Measurements from ENCODE around the gene VPS72.
"Not testable (repeated sequence)": the region's sequence is repeated elsewhere in the genome, so short reads cannot be mapped to it uniquely, and the experiment has no call there.

VPS72 gene, protein sequence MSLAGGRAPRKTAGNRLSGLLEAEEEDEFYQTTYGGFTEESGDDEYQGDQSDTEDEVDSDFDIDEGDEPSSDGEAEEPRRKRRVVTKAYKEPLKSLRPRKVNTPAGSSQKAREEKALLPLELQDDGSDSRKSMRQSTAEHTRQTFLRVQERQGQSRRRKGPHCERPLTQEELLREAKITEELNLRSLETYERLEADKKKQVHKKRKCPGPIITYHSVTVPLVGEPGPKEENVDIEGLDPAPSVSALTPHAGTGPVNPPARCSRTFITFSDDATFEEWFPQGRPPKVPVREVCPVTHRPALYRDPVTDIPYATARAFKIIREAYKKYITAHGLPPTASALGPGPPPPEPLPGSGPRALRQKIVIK

DNA sequence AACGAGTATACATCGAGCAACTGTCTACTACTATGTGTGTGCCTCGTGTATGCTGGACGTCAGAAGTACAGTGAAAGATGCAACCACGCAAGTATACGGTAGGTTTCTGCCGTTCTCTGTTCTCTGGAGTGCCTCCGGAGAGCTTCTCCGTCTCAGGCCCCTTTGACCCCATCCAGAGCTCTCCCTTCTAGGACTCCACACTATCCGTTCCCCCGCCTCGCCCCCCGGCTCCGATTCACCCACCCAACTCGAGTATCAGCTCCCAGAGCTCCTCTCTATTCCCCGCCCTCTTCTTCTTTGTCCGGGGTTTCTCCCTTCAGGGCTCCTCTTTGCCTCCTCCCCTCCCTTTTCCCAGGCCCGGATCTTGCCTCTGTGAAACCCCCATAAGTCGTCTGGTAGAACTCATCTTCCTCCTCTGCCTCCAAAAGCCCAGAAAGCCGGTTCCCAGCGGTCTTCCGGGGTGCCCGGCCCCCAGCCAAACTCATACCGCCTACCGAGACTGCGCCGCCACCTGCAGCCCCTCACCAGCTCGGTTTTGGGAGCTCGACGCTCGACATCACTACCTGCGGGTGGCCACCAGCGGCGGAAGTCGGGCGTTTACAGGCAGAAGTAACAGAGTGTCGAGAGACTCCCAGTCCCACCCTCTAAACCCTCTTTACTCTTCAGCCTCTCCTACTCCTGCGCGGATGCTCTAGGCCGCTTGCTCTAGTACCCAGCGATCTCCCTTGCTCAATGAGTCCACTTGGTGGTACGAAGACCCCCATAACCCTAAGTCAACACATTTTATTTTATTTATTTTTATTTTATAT is at the start of gene VPS72:
Gene VPS72 (minus strand): TSS at position 561 of the 809 bp plus-strand sequence. CDS start 76 bp downstream, at position 485.
- DNase-seq (ENCODE audit: low read depth in 3 of 3, low spot score in 1 of 3), result peak; percentile 53 to 68 (median 66)

DNA sequence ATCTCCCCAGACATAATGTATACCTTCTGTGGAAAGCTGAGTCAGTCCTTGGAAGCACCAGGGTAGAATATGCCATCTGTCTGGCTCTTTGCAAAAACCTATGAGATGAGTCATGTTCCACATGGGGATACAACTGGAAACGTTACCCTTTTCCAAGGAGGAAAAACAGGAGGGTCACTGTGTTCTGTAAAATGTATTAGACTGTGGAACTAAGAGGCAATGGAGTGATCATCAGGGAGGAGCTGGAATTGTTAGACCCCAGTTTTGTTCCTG is 48.4 kb upstream of the VPS72 start:
- DNase-seq (ENCODE audit: low read depth in 3 of 3, low spot score in 1 of 3), result no peak

DNA sequence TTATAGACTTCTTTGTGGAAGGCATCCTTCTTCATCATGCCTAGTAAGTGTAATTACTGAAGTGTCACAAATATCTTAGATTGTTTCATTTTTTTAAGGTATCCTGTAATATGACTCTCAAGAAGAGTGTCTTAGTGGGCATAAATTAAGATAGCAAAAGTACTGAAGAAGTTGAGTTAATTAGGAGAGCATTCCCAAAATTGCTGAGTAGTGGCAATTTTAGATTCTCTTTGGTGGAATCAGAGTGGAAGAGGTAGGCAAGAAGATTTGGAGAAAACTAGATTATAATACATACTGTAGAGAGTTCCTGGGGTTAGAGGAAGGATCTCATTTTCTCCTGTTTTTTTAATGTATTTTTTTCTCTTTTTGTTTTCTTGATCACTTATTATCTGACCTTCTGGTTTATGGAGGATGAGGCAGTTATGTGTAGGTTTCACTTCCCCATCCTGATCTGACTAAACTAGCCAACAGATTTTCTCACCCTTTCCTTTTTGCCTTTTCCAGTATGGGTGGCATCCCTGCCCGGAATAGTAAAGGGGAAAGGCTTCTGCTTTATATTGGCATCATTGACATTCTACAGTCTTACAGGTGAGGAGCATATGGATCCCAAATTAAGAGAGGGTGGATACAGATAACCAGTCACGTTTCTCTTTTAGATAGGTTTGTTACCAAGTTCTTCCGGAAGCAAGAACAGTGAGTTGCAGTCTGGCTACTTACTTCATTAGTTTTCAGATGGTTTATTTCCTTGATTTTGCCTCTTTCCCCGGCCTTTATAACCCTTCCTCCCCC is 47.9 kb upstream of the VPS72 start:
- no peak for DNase-seq (ENCODE audit: low read depth in 3 of 3, low spot score in 1 of 3)

DNA sequence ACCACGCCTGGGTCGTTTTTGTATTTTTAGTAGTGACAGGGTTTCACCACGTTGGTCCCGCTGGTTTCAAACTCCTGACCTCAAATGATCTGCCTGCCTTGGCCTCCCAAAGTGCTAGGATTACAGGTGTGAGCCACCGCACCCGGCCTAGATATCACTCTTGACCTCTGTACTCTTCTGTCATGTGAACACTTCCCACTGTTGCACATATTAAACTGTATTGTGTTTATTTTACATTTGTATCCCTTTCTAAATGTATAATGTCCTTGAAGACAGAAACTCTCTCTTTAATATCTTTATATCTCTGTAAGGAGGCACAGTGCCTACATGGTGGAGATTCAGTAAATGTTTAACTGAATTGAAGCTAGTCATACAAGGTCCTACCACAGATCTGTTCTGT is 45.2 kb upstream of the VPS72 start:
- no peak for DNase-seq (ENCODE audit: low read depth in 3 of 3, low spot score in 1 of 3)

DNA sequence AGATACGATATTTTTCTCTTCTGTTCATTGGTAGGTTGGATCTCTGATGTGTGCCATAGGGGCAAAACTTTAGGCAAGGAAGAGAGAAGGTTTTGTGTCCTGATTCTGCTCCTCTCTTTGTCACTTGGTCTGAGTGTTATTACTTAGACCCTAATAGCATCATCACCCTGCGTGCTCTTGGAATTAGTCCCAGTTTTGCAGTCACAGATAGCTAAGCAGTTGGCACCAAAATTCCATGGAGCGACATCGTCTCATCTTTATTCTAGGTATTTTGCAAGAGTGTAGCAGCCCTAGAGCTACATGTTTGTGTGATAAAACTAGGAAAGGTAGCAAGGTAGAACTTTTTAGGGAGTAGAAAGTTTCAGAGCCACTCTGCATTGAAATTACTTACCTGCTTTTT is 32.1 kb upstream of the VPS72 start:
- no peak for DNase-seq (ENCODE audit: low read depth in 3 of 3, low spot score in 1 of 3)

DNA sequence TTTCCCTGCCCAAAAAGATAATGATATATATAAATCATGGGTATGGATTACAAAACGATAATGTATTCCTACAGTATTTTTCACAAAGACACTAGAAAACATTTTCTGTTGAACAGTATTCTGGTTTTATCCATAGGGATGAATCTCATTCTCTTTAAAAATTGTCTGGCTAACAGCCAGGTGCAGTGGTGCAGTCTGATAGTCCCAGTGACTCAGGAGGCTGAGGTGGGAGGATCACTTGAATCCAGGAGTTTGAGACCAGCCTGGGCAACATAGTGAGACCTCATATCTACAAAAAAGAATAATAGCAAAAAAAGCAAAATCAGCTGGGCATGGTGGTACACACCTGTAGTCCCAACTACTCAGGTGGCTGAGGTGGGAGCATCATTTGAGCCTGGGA is 31.6 kb upstream of the VPS72 start:
- no peak for DNase-seq (ENCODE audit: low read depth in 3 of 3, low spot score in 1 of 3)

DNA sequence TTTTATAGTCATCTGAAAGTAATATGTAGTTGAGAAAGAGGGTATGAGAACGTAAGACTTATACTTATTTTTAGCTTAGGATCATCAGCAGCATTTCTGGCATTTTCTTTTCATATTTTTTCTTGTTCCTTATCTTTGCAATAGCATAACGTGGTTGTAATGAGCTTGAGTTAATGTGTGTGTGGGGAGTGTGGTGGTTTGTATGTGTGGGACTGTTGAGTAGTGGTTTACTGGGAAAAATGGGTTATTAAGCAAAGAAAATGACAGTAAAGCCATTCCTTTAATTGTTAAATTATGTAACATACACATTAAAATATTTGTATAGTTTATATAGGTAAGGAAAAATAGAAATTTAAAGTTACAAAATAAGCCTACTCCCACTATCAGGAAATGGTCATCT is 23.6 kb upstream of the VPS72 start:
- no peak for DNase-seq (ENCODE audit: low read depth in 3 of 3, low spot score in 1 of 3)

DNA sequence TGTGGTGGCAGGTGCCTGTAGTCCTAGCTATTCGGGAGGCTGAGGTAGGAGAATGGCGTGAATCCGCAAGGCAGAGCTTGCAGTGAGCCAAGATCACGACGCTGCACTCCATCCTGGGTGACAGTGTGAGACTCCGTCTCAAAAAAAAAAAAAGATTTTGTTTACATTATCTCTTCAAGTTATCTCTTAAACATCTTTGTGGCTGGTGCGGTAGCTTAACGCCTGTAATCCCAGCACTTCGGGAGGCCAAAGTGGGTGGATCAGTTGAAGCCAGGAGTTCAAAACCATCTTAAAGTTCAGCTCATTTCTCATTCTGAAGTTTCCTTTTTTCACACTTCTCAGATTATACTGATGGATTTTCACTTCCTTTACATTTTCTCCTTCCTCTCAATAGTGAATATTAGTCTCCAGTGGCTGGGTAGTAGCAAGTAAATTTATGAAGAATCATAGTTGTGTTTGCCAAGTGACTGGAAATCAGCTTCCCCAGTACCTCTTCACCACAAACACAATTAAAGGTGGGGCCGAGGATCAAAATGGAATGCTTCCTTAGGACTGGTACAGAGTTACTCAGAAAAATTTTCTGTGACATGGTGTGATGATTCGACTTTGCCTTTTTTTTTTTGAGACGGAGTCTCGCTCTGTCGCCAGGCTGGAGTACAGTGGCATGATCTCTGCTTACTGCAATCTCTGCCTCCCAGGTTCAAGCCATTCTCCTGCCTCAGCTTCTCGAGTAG is 22.1 kb upstream of the VPS72 start:
- no peak for DNase-seq (ENCODE audit: low read depth in 3 of 3, low spot score in 1 of 3)

DNA sequence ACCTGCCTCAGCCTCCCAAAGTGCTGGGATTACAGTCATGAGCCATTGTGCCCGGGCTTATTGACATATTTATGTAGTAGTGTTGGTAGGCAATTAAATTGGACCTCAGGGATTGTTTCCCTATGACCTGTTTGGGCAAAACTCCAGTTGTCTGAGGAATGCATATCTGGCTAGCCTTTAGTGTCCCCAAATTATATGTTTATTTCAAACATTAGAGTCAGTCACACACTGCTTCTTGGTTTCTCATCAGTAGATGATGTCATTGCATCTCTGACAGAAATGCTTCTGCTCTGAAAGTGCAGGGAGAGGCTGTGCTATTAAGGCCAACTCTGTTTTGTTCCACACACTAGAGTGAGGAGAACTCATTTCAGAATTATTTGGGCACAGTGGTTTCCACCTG is 20.8 kb upstream of the VPS72 start:
- DNase-seq (ENCODE audit: low read depth in 3 of 3, low spot score in 1 of 3), result no peak

DNA sequence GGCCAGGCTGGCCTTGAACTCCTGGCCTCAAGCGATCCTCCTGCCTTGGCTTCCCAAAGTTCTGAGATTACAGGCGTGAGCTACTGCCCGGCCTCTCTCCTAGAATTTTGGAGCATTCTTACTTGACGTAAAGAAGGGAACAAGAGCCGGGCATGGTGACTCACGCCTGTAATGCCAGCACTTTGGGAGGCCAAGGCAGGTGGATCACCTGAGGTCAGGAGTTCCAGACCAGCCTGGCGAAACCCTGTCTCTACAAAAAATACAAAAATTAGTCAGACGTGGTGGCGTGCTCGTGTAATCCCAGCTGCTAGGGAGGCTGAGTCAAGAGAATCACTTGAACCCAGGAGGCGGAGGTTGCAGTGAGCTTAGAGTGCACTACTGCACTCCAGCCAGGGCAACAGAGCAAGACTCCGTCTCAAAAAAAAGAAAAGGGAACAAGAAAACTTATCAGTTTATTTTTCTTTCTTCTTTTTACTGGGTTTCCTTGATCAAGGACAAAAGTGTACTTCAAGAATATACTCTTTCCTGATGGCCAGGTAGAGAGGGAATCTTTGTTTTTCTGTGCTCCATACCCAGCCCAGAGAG is 15.5 kb upstream of the VPS72 start:
- DNase-seq (ENCODE audit: low read depth in 3 of 3, low spot score in 1 of 3), result not testable (repeated sequence)

DNA sequence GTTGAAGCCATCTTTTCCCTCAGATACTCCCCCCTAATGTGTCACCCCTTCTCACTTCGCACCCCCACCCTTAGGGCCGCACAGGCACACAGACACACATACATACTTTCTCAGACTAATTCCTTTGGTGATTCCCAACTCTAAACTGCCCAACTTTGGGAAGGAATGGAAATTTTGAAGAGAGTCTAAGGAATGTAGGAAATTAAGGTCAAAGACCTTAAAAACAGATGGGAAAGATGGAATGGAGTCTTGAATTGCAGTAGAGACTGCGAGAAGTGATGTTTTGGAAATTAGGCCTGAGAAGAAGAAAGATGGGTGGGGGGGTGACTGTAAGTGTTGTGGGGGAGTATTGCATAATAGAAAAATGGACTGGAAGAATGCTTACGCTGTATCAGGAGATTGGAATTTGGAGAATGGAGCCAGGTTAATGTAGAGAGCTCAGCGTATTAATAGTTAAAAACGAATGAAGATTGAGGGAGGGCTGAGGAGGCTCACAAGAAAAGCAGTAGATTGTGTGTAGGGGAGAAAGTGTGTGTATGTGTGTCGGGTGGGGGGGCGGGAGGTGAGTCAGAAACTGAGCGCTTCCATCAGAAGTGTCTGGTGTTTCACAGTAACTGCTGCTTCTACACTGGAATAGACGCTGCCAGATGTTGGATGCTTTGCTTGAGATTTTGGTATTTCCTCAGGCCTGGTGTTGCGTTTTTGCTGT is 10.0 kb upstream of the VPS72 start:
- DNase-seq (ENCODE audit: low read depth in 3 of 3, low spot score in 1 of 3), result no peak

DNA sequence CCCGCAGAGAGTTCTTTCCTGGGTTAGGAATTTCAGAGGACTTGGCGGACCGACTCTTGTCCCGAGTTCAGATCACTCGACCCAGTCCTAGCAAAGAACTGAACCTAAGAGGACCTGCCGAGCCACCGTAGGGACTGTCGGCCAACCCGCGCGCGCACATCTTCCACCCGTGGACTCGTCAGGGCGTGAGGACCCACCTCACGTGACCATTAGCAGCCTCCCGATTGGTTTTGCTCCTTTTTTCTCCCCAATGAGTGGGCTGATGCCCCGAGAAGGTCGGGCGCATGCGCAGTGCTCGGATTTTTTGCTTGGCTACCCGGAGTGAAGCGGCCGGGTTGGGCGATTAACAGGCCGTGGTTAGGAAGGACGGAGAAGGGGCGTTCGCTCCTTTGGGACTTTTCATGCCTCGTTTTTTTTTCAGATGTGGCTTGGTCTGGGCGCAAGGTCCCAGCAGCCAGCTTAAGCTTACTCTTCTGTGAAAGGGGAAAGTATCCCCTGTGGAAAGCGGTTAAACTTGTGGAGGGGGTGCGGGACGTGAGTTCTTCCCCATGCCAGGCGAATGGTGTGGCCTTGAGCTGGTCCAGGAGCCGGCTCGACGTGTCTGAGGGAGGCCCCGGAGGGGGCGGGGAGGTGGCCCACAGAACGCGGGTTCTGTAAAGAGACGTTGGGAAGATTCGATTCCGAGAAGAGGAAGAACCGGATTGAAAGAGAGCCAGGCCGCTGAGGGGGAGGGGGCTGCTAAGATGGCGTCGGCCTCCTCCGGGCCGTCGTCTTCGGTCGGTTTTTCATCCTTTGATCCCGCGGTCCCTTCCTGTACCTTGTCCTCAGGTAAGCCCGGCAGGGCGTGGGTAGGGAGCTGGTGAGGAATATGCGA is 8.5 kb upstream of the VPS72 start, which contains the start of gene PIP5K1A:
Gene PIP5K1A (plus strand): TSS at position 299 of the 874 bp plus-strand sequence. CDS start 445 bp downstream, at position 744.
- peak; percentile 97 for DNase-seq (ENCODE audit: low read depth in 3 of 3, low spot score in 1 of 3)

DNA sequence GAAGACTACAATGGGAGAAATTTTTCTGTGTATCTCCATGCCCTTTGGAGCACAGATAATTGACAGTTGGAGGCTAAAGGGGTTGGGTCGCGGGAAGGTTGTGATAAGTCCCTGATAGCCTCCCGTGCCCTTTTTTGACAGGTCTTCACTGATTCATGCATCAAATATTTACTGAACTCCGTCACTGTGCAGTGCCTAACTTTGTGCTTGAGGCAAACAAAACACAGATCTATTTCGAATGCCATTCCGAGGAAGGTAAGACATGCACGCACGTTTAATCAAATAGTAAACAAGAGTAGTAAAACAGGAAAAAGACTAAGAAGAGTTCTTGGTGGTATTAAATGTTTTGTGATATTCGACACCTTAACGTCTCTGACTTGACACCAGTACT is 7.9 kb upstream of the VPS72 start:
- no peak for DNase-seq (ENCODE audit: low read depth in 3 of 3, low spot score in 1 of 3)

DNA sequence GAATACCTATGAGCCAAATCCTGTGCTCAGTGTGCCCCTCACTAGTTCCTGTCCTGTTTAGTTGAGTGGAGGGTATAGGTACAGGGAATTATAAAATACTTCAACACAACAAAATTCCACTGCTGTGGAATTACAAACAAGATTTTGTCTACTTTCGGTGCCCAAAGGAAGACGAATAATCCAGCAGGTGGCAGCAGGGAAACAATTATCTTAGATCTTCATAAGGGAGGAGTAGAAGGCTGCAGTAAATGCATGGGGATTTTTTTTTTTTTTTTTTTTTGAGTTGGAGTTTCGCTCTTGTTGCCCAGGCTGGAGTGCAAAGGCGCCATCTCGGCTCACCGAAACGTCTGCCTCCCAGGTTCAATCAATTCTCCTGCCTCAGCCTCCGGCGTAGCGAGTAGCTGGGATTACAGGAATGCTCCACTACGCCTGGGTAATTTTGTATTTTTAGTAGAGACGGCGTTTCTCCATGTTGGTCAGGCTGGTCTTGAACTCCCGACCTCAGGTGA is 6.3 kb upstream of the VPS72 start:
- no peak for DNase-seq (ENCODE audit: low read depth in 3 of 3, low spot score in 1 of 3)

DNA sequence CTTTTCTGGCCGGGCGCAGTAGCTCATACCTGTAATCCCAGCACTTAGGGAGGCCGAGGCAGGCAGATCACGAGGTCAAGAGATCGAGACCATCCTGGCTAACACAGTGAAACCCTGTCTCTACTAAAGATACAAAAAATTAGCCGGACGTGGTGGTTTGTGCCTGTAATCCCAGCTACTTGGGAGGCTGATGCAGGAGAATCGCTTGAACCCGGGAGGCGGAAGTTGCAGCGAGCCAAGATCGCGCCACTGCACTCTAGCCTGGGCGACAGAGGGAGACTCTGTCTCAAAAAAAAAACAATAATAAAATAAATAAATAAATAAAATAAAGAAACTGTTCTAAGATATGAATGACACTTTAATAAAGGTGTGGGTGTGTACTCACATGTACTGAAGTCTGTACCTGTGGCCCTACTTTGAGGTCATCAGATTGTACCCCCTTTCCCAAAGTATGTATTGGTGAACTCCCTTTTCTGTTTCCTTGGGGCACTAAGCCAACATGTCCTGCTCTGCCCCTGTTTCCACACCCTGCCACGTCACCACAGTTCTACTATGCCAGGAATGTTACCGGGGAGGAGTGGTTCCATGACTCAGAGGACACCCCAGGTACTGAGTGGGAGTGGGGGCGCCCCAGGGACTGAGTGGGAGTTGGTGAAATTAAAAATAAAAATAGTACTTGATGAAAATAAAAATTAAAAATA is 5.0 kb upstream of the VPS72 start:
- not testable (repeated sequence) for DNase-seq (ENCODE audit: low read depth in 3 of 3, low spot score in 1 of 3)

DNA sequence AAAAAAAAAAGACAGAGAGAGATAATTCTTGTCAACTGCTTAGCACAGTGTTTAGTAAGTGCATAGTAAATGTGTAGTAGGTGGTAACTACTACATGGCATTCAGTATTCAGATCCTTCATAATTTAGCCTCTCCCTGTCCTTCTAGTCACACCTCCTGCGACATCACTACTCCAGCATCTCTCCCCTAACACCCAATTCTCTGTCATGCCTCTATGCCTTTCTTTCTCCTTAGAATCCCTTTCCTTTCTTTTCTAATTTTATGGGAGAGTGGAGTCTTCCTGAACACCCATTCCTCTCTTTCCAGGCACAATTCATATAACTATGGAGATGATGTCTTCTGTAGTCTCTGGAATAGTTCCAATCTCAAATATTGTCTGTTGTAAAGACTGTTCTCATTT is 3.9 kb upstream of the VPS72 start:
- DNase-seq (ENCODE audit: low read depth in 3 of 3, low spot score in 1 of 3), result no peak

DNA sequence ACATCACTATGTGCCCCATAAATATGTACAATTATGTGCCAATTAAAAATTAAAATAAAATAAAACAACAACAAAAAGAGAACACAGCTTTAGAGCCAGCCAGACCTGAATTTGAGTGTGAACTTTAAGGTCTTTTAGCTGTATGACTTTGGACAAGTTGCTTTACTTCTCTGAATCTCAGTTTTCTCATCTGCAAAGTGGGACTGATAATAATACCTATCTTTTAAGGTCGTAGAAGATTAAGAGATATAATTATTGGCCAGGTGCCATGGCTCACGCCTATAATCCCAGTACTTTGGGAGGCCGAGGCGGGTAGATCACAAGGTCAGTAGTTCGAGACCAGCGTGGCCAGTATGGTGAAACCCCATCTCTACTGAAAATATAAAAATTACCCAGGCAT is 3.3 kb upstream of the VPS72 start:
- DNase-seq (ENCODE audit: low read depth in 3 of 3, low spot score in 1 of 3), result no peak

DNA sequence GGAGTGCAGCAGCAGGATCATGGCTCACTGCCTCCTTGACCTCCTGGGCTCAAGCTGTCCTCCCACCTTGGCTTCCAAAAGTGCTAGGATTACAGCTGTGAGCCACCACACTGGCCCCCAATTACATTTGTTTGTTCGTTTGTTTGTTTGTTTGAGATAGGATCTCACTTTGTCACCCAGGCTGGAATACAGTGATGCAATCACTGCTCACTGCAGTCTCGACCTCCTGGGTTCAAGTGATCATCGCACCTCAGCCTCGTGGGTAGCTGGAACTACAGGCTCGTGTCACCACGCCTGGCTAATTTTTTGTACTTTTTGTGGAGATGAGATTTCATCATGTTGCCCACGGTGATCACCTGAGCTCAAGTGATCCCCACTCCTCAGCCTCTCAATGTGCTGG is 2.0 kb upstream of the VPS72 start:
- DNase-seq (ENCODE audit: low read depth in 3 of 3, low spot score in 1 of 3), result no peak

Measured in stimulated activated CD4-positive, alpha-beta T cell treated with anti-CD3 and anti-CD28 coated beads, TNF-alpha, amount 100 ng/mL, for 1 hour (primary cell).